H9 (cell line): ENCODE data around the gene ZBED1. TPM values are rescaled to one million over a fixed set of nuclear protein-coding genes. Genes with fewer than 3 reads are reported as not detected.

Experiments used
- DNase-seq: peaks from one replicate; pipeline ENCODE4 v3.0.0-alpha.2; 2017
- H2AFZ ChIP-seq: one replicate; pipeline ENCODE4 v1.6.1; 2013; ENCODE audit warnings: mild to moderate bottlenecking, low read length, control low read depth, moderate library complexity
- H2AK5ac ChIP-seq: 2 replicates; pipeline ENCODE4 v1.6.1; 2013; ENCODE audit warnings: low read length, control low read depth, mixed read lengths; ENCODE audit not compliant: insufficient read length
- H2BK120ac ChIP-seq: one replicate; pipeline ENCODE4 v1.6.1; 2013; ENCODE audit warnings: low read depth, mild to moderate bottlenecking, low read length, control low read depth, inconsistent platforms; ENCODE audit not compliant: poor library complexity, severe bottlenecking
- H2BK12ac ChIP-seq: 2 replicates; pipeline ENCODE4 v1.6.1; 2013; ENCODE audit warnings: low read length, control low read depth, mixed read lengths, low read depth; ENCODE audit not compliant: insufficient read length
- H2BK15ac ChIP-seq: 2 replicates; pipeline ENCODE4 v1.6.1; 2013; ENCODE audit warnings: low read depth, low read length, control low read depth
- H2BK20ac ChIP-seq: one replicate; pipeline ENCODE4 v1.6.1; 2013; ENCODE audit warnings: low read depth, mild to moderate bottlenecking, low read length, control low read depth, inconsistent platforms; ENCODE audit not compliant: poor library complexity, severe bottlenecking
- H2BK5ac ChIP-seq: 2 replicates; pipeline ENCODE4 v1.6.1; 2013; ENCODE audit warnings: low read length, control low read depth, mixed read lengths; ENCODE audit not compliant: insufficient read length
- H3K14ac ChIP-seq: 2 replicates; pipeline ENCODE4 v1.6.1; 2013; ENCODE audit warnings: low read length, control low read depth; ENCODE audit not compliant: insufficient read depth
- H3K18ac ChIP-seq: 2 replicates; pipeline ENCODE4 v1.6.1; 2013; ENCODE audit warnings: low read depth, mild to moderate bottlenecking, mixed read lengths, low read length, control low read depth; ENCODE audit not compliant: insufficient read length
- H3K23ac ChIP-seq: 2 replicates; pipeline ENCODE4 v1.6.1; 2013; ENCODE audit warnings: low read length, control low read depth, mixed read lengths, low read depth; ENCODE audit not compliant: insufficient read length
- H3K23me2 ChIP-seq: 2 replicates; pipeline ENCODE4 v1.6.1; 2013; ENCODE audit warnings: low read depth, mild to moderate bottlenecking, mixed read lengths, low read length, control low read depth; ENCODE audit not compliant: insufficient read length, poor library complexity, severe bottlenecking
- H3K27ac ChIP-seq: 2 replicates; pipeline ENCODE4 v1.5.1; 2013; ENCODE audit warnings: low read length, control low read depth, mixed read lengths, low read depth; ENCODE audit not compliant: insufficient read length
- H3K27me3 ChIP-seq: 2 replicates; pipeline ENCODE4 v1.6.1; 2013; ENCODE audit warnings: low read length, control low read depth, inconsistent platforms; ENCODE audit not compliant: insufficient read depth
- H3K4ac ChIP-seq: 2 replicates; pipeline ENCODE4 v1.6.1; 2013; ENCODE audit warnings: low read depth, mild to moderate bottlenecking, control low read depth, inconsistent platforms, low read length, moderate library complexity
- H3K4me1 ChIP-seq: 2 replicates; pipeline ENCODE4 v1.6.1; 2013; ENCODE audit warnings: low read length, control low read depth, inconsistent platforms; ENCODE audit not compliant: insufficient read depth
- H3K4me2 ChIP-seq: 2 replicates; pipeline ENCODE4 v1.6.1; 2013; ENCODE audit warnings: low read length, control low read depth, mixed read lengths; ENCODE audit not compliant: insufficient read length, insufficient read depth
- H3K56ac ChIP-seq: 2 replicates; pipeline ENCODE4 v1.6.1; 2013; ENCODE audit warnings: low read depth, mild to moderate bottlenecking, mixed read lengths, low read length, control low read depth; ENCODE audit not compliant: insufficient read length
- H3K79me1 ChIP-seq: 2 replicates; pipeline ENCODE4 v1.6.1; 2013; ENCODE audit warnings: low read depth, mild to moderate bottlenecking, moderate library complexity, low read length, control low read depth, inconsistent platforms; ENCODE audit not compliant: insufficient read depth, poor library complexity, severe bottlenecking
- H3K79me2 ChIP-seq: 2 replicates; pipeline ENCODE4 v1.6.1; 2013; ENCODE audit warnings: low read length, control low read depth, inconsistent platforms; ENCODE audit not compliant: insufficient read depth
- H3K9ac ChIP-seq: 2 replicates; pipeline ENCODE4 v1.6.1; 2013; ENCODE audit warnings: low read length, control low read depth, mixed read lengths; ENCODE audit not compliant: insufficient read length; ENCODE audit errors: extremely low read depth
- H3K9me3 ChIP-seq: one replicate; pipeline ENCODE4 v1.6.1; 2013; ENCODE audit warnings: low read depth, low read length, inconsistent platforms; ENCODE audit not compliant: control insufficient read depth
- H3T11ph ChIP-seq: one replicate; pipeline ENCODE4 v1.6.1; 2013; ENCODE audit warnings: mild to moderate bottlenecking, low read length, control low read depth, inconsistent platforms
- H4K20me1 ChIP-seq: one replicate; pipeline ENCODE4 v1.6.1; 2013; ENCODE audit not compliant: control insufficient read depth, insufficient read length, insufficient read depth
- H4K5ac ChIP-seq: 2 replicates; pipeline ENCODE4 v1.6.1; 2013; ENCODE audit warnings: low read depth, mild to moderate bottlenecking, mixed read lengths, low read length, control low read depth; ENCODE audit not compliant: insufficient read length
- H4K8ac ChIP-seq: replicated peaks from 2 replicates; pipeline ENCODE4 v1.6.1; 2013; ENCODE audit warnings: low read length, control low read depth, mixed read lengths, low read depth; ENCODE audit not compliant: insufficient read length
- H4K91ac ChIP-seq: 2 replicates; pipeline ENCODE4 v1.6.1; 2013; ENCODE audit warnings: low read depth, mild to moderate bottlenecking, moderate library complexity, mixed read lengths, low read length, control low read depth; ENCODE audit not compliant: insufficient read length
- H3K27ac Mint-ChIP-seq, 3 experiments: 2 replicates in 2 of 3; 3 replicates in 1 of 3; pipeline ENCODE4 v1.8.0; 2020 to 2021; ENCODE audit warnings: mixed read lengths in 3 of 3, mild to moderate bottlenecking in 1 of 3, moderate library complexity in 1 of 3
- H3K27me3 Mint-ChIP-seq: 2 replicates; pipeline ENCODE4 v1.8.0; 2021; ENCODE audit warnings: low read depth, mild to moderate bottlenecking, moderate library complexity, mixed read lengths
- H3K36me3 Mint-ChIP-seq, 3 experiments: 2 replicates in 2 of 3; 3 replicates in 1 of 3; pipeline ENCODE4 v1.8.0; 2020 to 2021; ENCODE audit warnings: low read depth in 3 of 3, mixed read lengths in 3 of 3; ENCODE audit not compliant: insufficient read depth in 1 of 3
- H3K4me1 Mint-ChIP-seq, 2 experiments: 2 replicates each; pipeline ENCODE4 v1.8.0; 2020; ENCODE audit warnings: mixed read lengths in 2 of 2
- H3K4me3 Mint-ChIP-seq, 2 experiments: 2 replicates in 1 of 2; 3 replicates in 1 of 2; pipeline ENCODE4 v1.8.0; 2020 to 2021; ENCODE audit warnings: mild to moderate bottlenecking in 2 of 2, mixed read lengths in 2 of 2, moderate library complexity in 1 of 2
- H3K9me3 Mint-ChIP-seq, 2 experiments: 2 replicates in 1 of 2; 3 replicates in 1 of 2; pipeline ENCODE4 v1.8.0; 2020; ENCODE audit warnings: mild to moderate bottlenecking in 2 of 2, mixed read lengths in 2 of 2, moderate library complexity in 1 of 2
- CTCF ChIP-seq: fragments of 200-600 bp; sonication (generic); conservative IDR thresholded peaks from 3 replicates; pipeline ENCODE4 v1.8.0; 2021; ENCODE audit warnings: antibody characterized with exemption, mild to moderate bottlenecking
- WGBS: extraction: QIAGEN DNeasy Blood & Tissue Kit; methylation state at CpG from one replicate; pipeline ENCODE4 v1.1.7; 2013; ENCODE audit warnings: missing lambda C conversion rate, low lambda C conversion rate, mixed read lengths; ENCODE audit not compliant: insufficient read length; ENCODE audit errors: extremely low coverage; 5-methylcytosine and 5-hydroxymethylcytosine counted together
- total RNA-seq: library from RNA; stranded (reverse); gene quantifications from 2 replicates; pipeline ENCODE4 v1.2.1, GENCODE V29; 2021

ZBED1 gene
- total RNA-seq, 1 experiment from 2014 or later, result 61.1 TPM

- Histone ChIP-seq H3K56ac (no peak overlapping the region), H3K18ac (no peak overlapping the region), H2AK5ac (no peak overlapping the region), H3K4ac (no peak overlapping the region), H3K79me2 (peaks cover 28% of the 10 kb centered on the region; the same call in 1 of the 2 replicates), H3K79me1 (peaks cover 10% of the 10 kb centered on the region), H3K14ac (no peak overlapping the region), H3K4me1 (peaks cover 11% of the 10 kb centered on the region), H2BK120ac (no peak overlapping the region), H2BK12ac (no peak overlapping the region), H3K9me3 (no peaks in the 10 kb centered on the region), H4K8ac (no peak overlapping the region), H3K27ac (no peak overlapping the region), H3T11ph (no peak overlapping the region), H3K23me2 (peaks cover 13% of the 10 kb centered on the region), H4K20me1 (no peaks in the 10 kb centered on the region), H3K23ac (no peak overlapping the region), H3K27me3 (no peaks in the 10 kb centered on the region), H2BK5ac (no peak overlapping the region), H4K5ac (no peak overlapping the region), H2BK15ac (no peak overlapping the region), H4K91ac (no peak overlapping the region), H2AFZ (no peak overlapping the region), H2BK20ac (no peak overlapping the region), H3K4me2 (no peak overlapping the region), H3K9ac (no peak overlapping the region)
- Mint-ChIP-seq H3K4me1 (peaks cover 45 to 51% of the 10 kb centered on the region in 2 experiments), H3K27me3 (no peaks in the 10 kb centered on the region), H3K9me3 (no peaks in the 10 kb centered on the region; a peak in 1 of 5 replicates), H3K27ac (peak overlapping the region; percentile 67 to 84 (median 82); a peak in 6 of 7 replicates), H3K36me3 (peaks cover 13 to 40% (median 34%) of the 10 kb centered on the region in 3 experiments; a peak in 6 of 7 replicates), H3K4me3 (no peak overlapping the region)
- DNase-seq, result no peak
- no peak for TF ChIP-seq CTCF
- no CpG with 5 or more reads among the region's 14 CpGs for WGBS
These were observed 5.2 kb downstream of the ZBED1 start for GRCh38 chrX:2495595-2495994.
